ENCODE data around the gene SNCAIP.

- TF ChIP-seq CTCF (IDR thresholded peaks at IDR 0.05) (no peak), POLR2A (IDR thresholded peaks at IDR 0.05) (no peak)
Observed at GRCh38 chr5:122283592-122283991, 28.4 kb upstream of the SNCAIP start.

All from adrenal gland (tissue), 5 donors.